ENCODE measurements around the gene CUX1. TPM values are rescaled to one million over a fixed set of nuclear protein-coding genes. Genes with fewer than 3 reads are reported as not detected.
"Not testable (repeated sequence)": the region's sequence is repeated elsewhere in the genome, so short reads cannot be mapped to it uniquely, and the experiment has no call there.

Gene CUX1
- polyA plus RNA-seq, 12 donors = 38.3 to 53.1 (median 44.7) TPM

GRCh38 chr7:102330666-102331460 lies 513.4 kb downstream of the CUX1 start:
- DNase-seq = not testable (repeated sequence)

Other genes starting within 250 kb of the CUX1 start
- gene MYL10, start 188.3 kb upstream of the CUX1 start, polyA plus RNA-seq (ENCODE audit: insufficient read length in 12 of 12) = 10 to 100 TPM in 10 of 12 donors, 1 to 10 TPM in 1, not detected in 1; 4.5 to 35.9 (median 22.7) TPM

Data from muscle of arm (tissue), 12 donors.